ENCODE data around the gene ENHO.

The ENHO gene

GRCh38 chr9:34510497-34511468, 12.0 kb downstream of the ENHO start:
- TF ChIP-seq CTCF (IDR thresholded peaks at IDR 0.05; ENCODE audit: low read depth, low read length, missing control alignments): no peak
- H3K4me3 ChIP-seq (ENCODE audit: low read depth, low read length): no peak overlapping the region
- in situ Hi-C loops (cut with HindIII; ENCODE audit: low sequenced_read_pairs): no loop called here
- DNase-seq (ENCODE audit: low read depth): no peak

GRCh38 chr9:34508951-34509350, 13.8 kb downstream of the ENHO start:
- no peak for TF ChIP-seq CTCF (IDR thresholded peaks at IDR 0.05; ENCODE audit: low read depth, low read length, missing control alignments)
- no peak overlapping the region for H3K4me3 ChIP-seq (ENCODE audit: low read depth, low read length)
- DNase-seq (ENCODE audit: low read depth): no peak
- in situ Hi-C loops (cut with HindIII; ENCODE audit: low sequenced_read_pairs): loop anchor here (10.0 kb wide), 2 partner anchors 84 to 106 kb away; partner anchors contain the start of gene RPP25L

GRCh38 chr9:34508463-34508862, 14.3 kb downstream of the ENHO start:
- no peak overlapping the region for H3K4me3 ChIP-seq (ENCODE audit: low read depth, low read length)
- in situ Hi-C loops (cut with HindIII; ENCODE audit: low sequenced_read_pairs): loop anchor here (10.0 kb wide), 2 partner anchors 84 to 106 kb away; partner anchors contain the start of gene RPP25L
- no peak for TF ChIP-seq CTCF (IDR thresholded peaks at IDR 0.05; ENCODE audit: low read depth, low read length, missing control alignments)
- DNase-seq (ENCODE audit: low read depth): no peak

- in situ Hi-C loops (cut with HindIII; ENCODE audit: low sequenced_read_pairs): loop anchor here (10.0 kb wide), 2 partner anchors 83 to 107 kb away; partner anchors contain the start of gene RPP25L
- DNase-seq (ENCODE audit: low read depth): no peak
- TF ChIP-seq CTCF (IDR thresholded peaks at IDR 0.05; ENCODE audit: low read depth, low read length, missing control alignments): no peak
These were observed 14.8 kb downstream of the ENHO start for GRCh38 chr9:34507966-34508365.

GRCh38 chr9:34507556-34507955, 15.2 kb downstream of the ENHO start:
- no peak overlapping the region for H3K4me3 ChIP-seq (ENCODE audit: low read depth, low read length)
- no peak for DNase-seq (ENCODE audit: low read depth)
- no peak for TF ChIP-seq CTCF (IDR thresholded peaks at IDR 0.05; ENCODE audit: low read depth, low read length, missing control alignments)
- in situ Hi-C loops (cut with HindIII; ENCODE audit: low sequenced_read_pairs): loop anchor here (10.0 kb wide), 2 partner anchors 83 to 107 kb away; partner anchors contain the start of gene RPP25L

More at GRCh38 chr9:34507966-34508365, 14.8 kb downstream of the ENHO start:
- H3K4me3 ChIP-seq (ENCODE audit: low read depth, low read length): no peak overlapping the region

GRCh38 chr9:34506623-34507022, 16.2 kb downstream of the ENHO start:
- no peak for DNase-seq (ENCODE audit: low read depth)
- H3K4me3 ChIP-seq (ENCODE audit: low read depth, low read length): no peak overlapping the region
- in situ Hi-C loops (cut with HindIII; ENCODE audit: low sequenced_read_pairs): loop anchor here (10.0 kb wide), 2 partner anchors 82 to 108 kb away; partner anchors contain the start of gene RPP25L
- TF ChIP-seq CTCF (IDR thresholded peaks at IDR 0.05; ENCODE audit: low read depth, low read length, missing control alignments): no peak
